GM12878 (cell line): Measurements from ENCODE around the gene COPS8. TPM values are rescaled to one million over a fixed set of nuclear protein-coding genes. Genes with fewer than 3 reads are reported as not detected.
A peak's percentile ranks its signal among the peaks of the same experiment; 100 is the strongest.

ENCODE experiments used
- ASH2L ChIP-seq: fragments of 300-600, 200-600 bp; sonication (generic); IDR thresholded peaks from 2 replicates; pipeline ENCODE4 v1.6.1; 2017; ENCODE audit warnings: low read depth, mild to moderate bottlenecking, borderline replicate concordance
- CEBPB ChIP-seq, 2 experiments: fragments of 150-350 bp in 1 of 2; IDR thresholded peaks; 2 replicates each; pipeline ENCODE4 v1.6.1; 2012 to 2014; ENCODE audit warnings: low read depth in 2 of 2, low read length in 2 of 2, borderline replicate concordance in 1 of 2, inconsistent platforms in 1 of 2
- CHD2 ChIP-seq: IDR thresholded peaks from 2 replicates; pipeline ENCODE4 v1.6.1; 2011; ENCODE audit warnings: low read depth, low read length, improper control_type of control experiment, borderline replicate concordance
- EP300 ChIP-seq, 2 experiments: fragments of 150-350 bp in 1 of 2; IDR thresholded peaks; 2 replicates each; pipeline ENCODE4 v1.6.1; 2011 to 2012; ENCODE audit warnings: low read depth in 2 of 2, low read length in 2 of 2, borderline replicate concordance in 1 of 2, improper control_type of control experiment in 1 of 2, inconsistent platforms in 1 of 2; ENCODE audit not compliant: control insufficient read depth in 1 of 2
- IKZF1 ChIP-seq: fragments of 450-650 bp; conservative IDR thresholded peaks from 2 replicates; pipeline ENCODE4 v1.6.1; 2017; ENCODE audit warnings: antibody characterized with exemption, mild to moderate bottlenecking
- JUNB ChIP-seq: IDR thresholded peaks from 2 replicates; pipeline ENCODE4 v1.6.1; 2016; ENCODE audit warnings: antibody characterized with exemption, mild to moderate bottlenecking
- MTA2 ChIP-seq: fragments of 450-650 bp; IDR thresholded peaks from 2 replicates; pipeline ENCODE4 v1.6.1; 2016; ENCODE audit warnings: low read depth, mild to moderate bottlenecking, moderate library complexity
- MTA3 ChIP-seq: IDR thresholded peaks from 2 replicates; pipeline ENCODE4 v1.6.1; 2012; ENCODE audit warnings: low read length, inconsistent platforms, borderline replicate concordance
- NKRF ChIP-seq: fragments of 450-650 bp; conservative IDR thresholded peaks from 2 replicates; pipeline ENCODE4 v1.6.1; 2017; ENCODE audit warnings: mild to moderate bottlenecking, moderate library complexity
- PAX5 ChIP-seq: IDR thresholded peaks from 2 replicates; pipeline ENCODE4 v1.6.1; 2011; ENCODE audit warnings: low read depth, low read length, borderline replicate concordance
- PML ChIP-seq: IDR thresholded peaks from 2 replicates; pipeline ENCODE4 v1.6.1; 2012; ENCODE audit warnings: low read length, inconsistent platforms
- POLR2AphosphoS5 ChIP-seq: IDR thresholded peaks from 2 replicates; pipeline ENCODE4 v1.6.1; 2011; ENCODE audit warnings: mild to moderate bottlenecking, low read length, inconsistent platforms
- RBBP5 ChIP-seq: fragments of 200-600 bp; sonication (generic); conservative IDR thresholded peaks from 2 replicates; pipeline ENCODE4 v1.6.1; 2016
- REST ChIP-seq: IDR thresholded peaks from 2 replicates; pipeline ENCODE4 v1.6.1; 2012; ENCODE audit warnings: mild to moderate bottlenecking, low read depth, low read length
- SMARCA5 ChIP-seq: fragments of 450-650 bp; IDR thresholded peaks from 2 replicates; pipeline ENCODE4 v1.6.1; 2017; ENCODE audit warnings: mild to moderate bottlenecking
- SMC3 ChIP-seq: IDR thresholded peaks from 2 replicates; pipeline ENCODE4 v1.6.1; 2011; ENCODE audit warnings: low read length, improper control_type of control experiment, borderline replicate concordance
- SREBF1 ChIP-seq: IDR thresholded peaks from 2 replicates; pipeline ENCODE4 v1.6.1; 2012; ENCODE audit warnings: mild to moderate bottlenecking, low read length
- SUPT20H ChIP-seq: IDR thresholded peaks from 2 replicates; pipeline ENCODE4 v1.6.1; 2011; ENCODE audit warnings: low read depth, mild to moderate bottlenecking, low read length, moderate library complexity, borderline replicate concordance; ENCODE audit not compliant: control insufficient read depth
- TBL1XR1 ChIP-seq: IDR thresholded peaks from 2 replicates; pipeline ENCODE4 v1.6.1; 2012; ENCODE audit warnings: low read depth, low read length, improper control_type of control experiment
- WRNIP1 ChIP-seq: IDR thresholded peaks from 2 replicates; pipeline ENCODE4 v1.6.1; 2011; ENCODE audit warnings: low read depth, low read length, improper control_type of control experiment, borderline replicate concordance
- ZBED1 ChIP-seq: IDR thresholded peaks from 2 replicates; pipeline ENCODE4 v1.6.1; 2016; ENCODE audit warnings: borderline replicate concordance
- ZNF24 ChIP-seq: fragments of 450-650 bp; IDR thresholded peaks from 2 replicates; pipeline ENCODE4 v1.6.1; 2017; ENCODE audit warnings: antibody characterized with exemption, mild to moderate bottlenecking
- polyA plus RNA-seq, 11 experiments: library from polyadenylated mRNA; depleted of rRNA in 4 of 11; unstranded in 6 of 11; stranded (reverse) in 5 of 11; fragments of >200 nt; fragmentation: Nextera tagmentation in 4 of 11; fragmentation: Illumina TruSeq in 1 of 11; extraction: Ambion mirVana in 4 of 11; extraction: Trizol in 1 of 11; gene quantifications; 1 replicate in 1 of 11; 2 replicates in 10 of 11; pipeline versions ENCODE4 v1.2.1 to v1.2.3, GENCODE V29; 2011 to 2016; ENCODE audit warnings: inconsistent platforms in 2 of 11, missing spikeins in 2 of 11, low read depth in 1 of 11
- total RNA-seq, 4 experiments: library from RNA; depleted of rRNA in 3 of 4; stranded (reverse); fragments of >200 nt in 3 of 4; fragmentation: Illumina TruSeq in 1 of 4; extraction: Trizol in 1 of 4; gene quantifications; 2 replicates each; pipeline versions ENCODE4 v1.2.1 to v1.2.3, GENCODE V29; 2013 to 2021

Gene COPS8
- total and polyA plus RNA-seq, 10 of the 15 experiments (the other 5 are each of a cell fraction or from before 2014, with no cell fraction given), result 44.0 to 134 (median 107) TPM

- TF ChIP-seq REST, result no peak
- no peak for TF ChIP-seq NKRF
- TF ChIP-seq MTA2, result peak; percentile 83
- TF ChIP-seq EP300 (IDR thresholded peaks at IDR 0.05; ENCODE audit: borderline replicate concordance in 1 of 2, control insufficient read depth in 1 of 2, low read depth in 2 of 2, low read length in 2 of 2), result peak; percentile 85 to 90; a peak in 3 of 4 replicates
- TF ChIP-seq CHD2, result no peak; the same call in 1 of the 2 replicates
- TF ChIP-seq SUPT20H, result no peak
- TF ChIP-seq PAX5, result peak; percentile 95
- peak; percentile 87; the same call in 1 of the 2 replicates for TF ChIP-seq TBL1XR1
- no peak for TF ChIP-seq POLR2AphosphoS5
- TF ChIP-seq PML, result no peak
- TF ChIP-seq JUNB, result peak; percentile 94
- TF ChIP-seq RBBP5, result no peak
- peak; percentile 62; the same call in 1 of the 2 replicates for TF ChIP-seq MTA3
- TF ChIP-seq ZBED1, result peak; percentile 73; the same call in 1 of the 2 replicates
- peak; percentile 91 for TF ChIP-seq SREBF1
- no peak; the same call in 1 of the 2 replicates for TF ChIP-seq IKZF1
- TF ChIP-seq SMC3, result peak; percentile 18; the same call in 1 of the 2 replicates
- no peak for TF ChIP-seq ASH2L
- TF ChIP-seq ZNF24, result peak; percentile 65; the same call in 1 of the 2 replicates
- no peak for TF ChIP-seq SMARCA5
- TF ChIP-seq CEBPB (IDR thresholded peaks at IDR 0.05; ENCODE audit: borderline replicate concordance in 1 of 2, low read depth in 2 of 2, low read length in 2 of 2), result 0 out of 4 replicates have a peak, but pooled peaks of 1 of the 2 experiments have one; percentile 65
- no peak for TF ChIP-seq WRNIP1
Observed at GRCh38 chr2:237059155-237059875, 26.4 kb upstream of the COPS8 start (continued).
